HG02938 (cell line): ENCODE measurements around the gene MIA3.

Experiments
- ATAC-seq: cut with Tn5 transposase; IDR thresholded peaks from one replicate; pipeline ENCODE4 v1.9.1; 2021; ENCODE audit warnings: mild to moderate bottlenecking, moderate library complexity; ENCODE audit not compliant: unreplicated experiment

MIA3 gene

GRCh38 chr1:222620566-222620965 is 2.7 kb downstream of the MIA3 start:
- peak; percentile 61 for ATAC-seq

GRCh38 chr1:222622765-222623164 is 4.9 kb downstream of the MIA3 start:
- no peak for ATAC-seq

- ATAC-seq = no peak
These were observed 5.6 kb downstream of the MIA3 start for GRCh38 chr1:222623458-222623857.

- ATAC-seq = no peak
These were observed 6.3 kb downstream of the MIA3 start for GRCh38 chr1:222624214-222624613.

GRCh38 chr1:222627232-222627631 is 9.3 kb downstream of the MIA3 start:
- no peak for ATAC-seq

- ATAC-seq = no peak
These were observed 12.1 kb downstream of the MIA3 start for GRCh38 chr1:222629921-222630535.

- ATAC-seq = no peak
These were observed 13.8 kb downstream of the MIA3 start for GRCh38 chr1:222631611-222632208.

GRCh38 chr1:222632749-222633148 is 14.9 kb downstream of the MIA3 start:
- no peak for ATAC-seq

- ATAC-seq = peak; percentile 92
These were observed 16.5 kb downstream of the MIA3 start for GRCh38 chr1:222634180-222635013.

- ATAC-seq = no peak
These were observed 23.5 kb downstream of the MIA3 start for GRCh38 chr1:222641269-222641948.

GRCh38 chr1:222642468-222642867 is 24.6 kb downstream of the MIA3 start:
- no peak for ATAC-seq

GRCh38 chr1:222643606-222643937 is 25.7 kb downstream of the MIA3 start:
- ATAC-seq = peak; percentile 39

- peak; percentile 95 for ATAC-seq
These were observed 26.2 kb downstream of the MIA3 start for GRCh38 chr1:222643938-222644635.

- ATAC-seq = peak; percentile 1
These were observed 26.7 kb downstream of the MIA3 start for GRCh38 chr1:222644636-222644980.

GRCh38 chr1:222652676-222653075 is 34.8 kb downstream of the MIA3 start:
- no peak for ATAC-seq

GRCh38 chr1:222653178-222653827 is 35.4 kb downstream of the MIA3 start:
- ATAC-seq = peak; percentile 88

GRCh38 chr1:222654849-222655248 is 37.0 kb downstream of the MIA3 start:
- ATAC-seq = peak; percentile 91

- ATAC-seq = no peak
These were observed 38.7 kb downstream of the MIA3 start for GRCh38 chr1:222656391-222657155.

- ATAC-seq = no peak
These were observed 40.0 kb downstream of the MIA3 start for GRCh38 chr1:222657899-222658298.

GRCh38 chr1:222663431-222663934 is 45.6 kb downstream of the MIA3 start:
- ATAC-seq = no peak
